ENCODE measurements around the gene OLFM2.

Gene OLFM2

DNA sequence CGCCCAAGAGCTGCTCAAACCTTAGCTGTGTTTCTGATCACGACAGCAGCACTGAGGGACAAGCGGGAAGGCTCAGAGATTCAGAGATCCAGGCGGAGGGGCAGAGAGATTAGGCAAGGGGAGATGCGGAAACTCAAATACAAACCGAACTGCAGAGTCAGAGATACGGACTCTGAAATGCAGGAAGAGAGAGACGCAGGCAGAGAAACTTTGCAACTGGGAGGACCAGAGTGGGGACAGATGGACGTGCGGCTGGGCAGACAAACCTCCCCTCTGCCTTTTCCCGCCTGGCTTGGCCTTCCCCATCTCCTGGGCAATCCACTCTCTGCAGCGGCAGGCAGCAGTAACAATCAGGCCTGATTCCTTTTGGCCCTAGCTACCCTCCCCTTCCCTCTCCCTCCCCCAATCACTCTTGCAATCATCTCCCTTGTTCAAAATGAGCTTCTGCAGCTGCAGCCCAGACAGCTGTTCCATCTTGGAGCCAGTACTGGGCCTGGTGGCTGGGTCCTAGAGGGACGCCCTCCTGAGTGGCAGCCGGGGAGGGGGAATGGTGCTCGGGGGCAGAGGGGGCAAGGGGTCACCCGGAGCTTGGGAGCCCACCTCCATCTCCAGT lies 29.7 kb downstream of the OLFM2 start:
- Histone ChIP-seq H3K4me3 (ENCODE audit: low read length in 2 of 2) (no peak overlapping the region), H3K36me3 (ENCODE audit: control insufficient read depth in 2 of 2, insufficient read depth in 2 of 2, low read length in 2 of 2) (no peaks in the 10 kb centered on the region), H3K4me1 (ENCODE audit: control insufficient read depth, insufficient read depth, low read length) (no peaks in the 10 kb centered on the region), H3K27me3 (ENCODE audit: control insufficient read depth in 1 of 2, insufficient read depth in 2 of 2, low read length in 2 of 2) (peaks cover 8 to 22% of the 10 kb centered on the region in 2 donors), H3K27ac (ENCODE audit: low read length) (no peak overlapping the region), H3K9ac (ENCODE audit: low read length in 2 of 2) (no peak overlapping the region), H3K9me3 (ENCODE audit: control insufficient read depth in 2 of 2, low read length in 2 of 2) (no peaks in the 10 kb centered on the region)

DNA sequence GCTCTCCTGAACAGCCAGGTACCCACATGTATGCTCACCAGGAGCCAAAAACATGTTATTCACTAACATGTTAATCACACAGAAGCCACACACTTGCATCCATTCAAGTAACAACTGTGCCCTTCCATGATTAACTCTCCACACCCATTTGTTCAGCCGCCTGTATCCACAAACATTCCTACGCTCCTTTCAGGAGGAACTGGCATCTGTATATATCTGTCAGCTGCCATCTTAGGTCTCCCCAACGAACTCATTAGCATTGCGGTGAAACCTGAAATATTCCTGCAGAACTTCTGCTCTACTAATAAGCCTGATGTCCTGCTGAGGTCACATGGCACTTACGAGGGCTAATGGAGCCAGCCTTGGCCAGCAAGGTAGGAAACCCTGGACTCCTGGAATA lies 33.0 kb downstream of the OLFM2 start:
- Histone ChIP-seq H3K9me3 (ENCODE audit: control insufficient read depth in 2 of 2, low read length in 2 of 2) (no peaks in the 10 kb centered on the region), H3K36me3 (ENCODE audit: control insufficient read depth in 2 of 2, insufficient read depth in 2 of 2, low read length in 2 of 2) (no peaks in the 10 kb centered on the region), H3K4me3 (ENCODE audit: low read length in 2 of 2) (no peak overlapping the region), H3K4me1 (ENCODE audit: control insufficient read depth, insufficient read depth, low read length) (no peaks in the 10 kb centered on the region), H3K9ac (ENCODE audit: low read length in 2 of 2) (no peak overlapping the region), H3K27ac (ENCODE audit: low read length) (no peak overlapping the region), H3K27me3 (ENCODE audit: control insufficient read depth in 1 of 2, insufficient read depth in 2 of 2, low read length in 2 of 2) (peaks cover 6 to 16% of the 10 kb centered on the region in 2 donors)

DNA sequence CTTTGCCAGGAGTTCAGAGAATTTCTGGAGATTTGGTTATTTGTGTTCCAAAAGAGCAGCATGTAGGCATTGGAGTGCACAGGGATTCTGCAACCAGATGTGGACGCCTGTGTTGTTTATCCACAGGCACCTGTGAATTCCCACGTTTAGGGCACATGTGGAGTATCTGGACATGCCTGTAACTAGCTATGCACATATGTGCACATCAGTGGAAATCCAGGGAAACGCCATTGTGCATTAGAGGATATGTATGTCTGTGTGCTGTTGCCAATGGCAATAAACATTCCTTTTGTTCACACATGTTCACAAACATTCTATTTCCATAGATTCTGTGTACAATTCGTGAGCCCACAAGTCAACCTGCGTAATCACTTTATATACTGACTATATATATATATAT lies 34.7 kb downstream of the OLFM2 start:
- Histone ChIP-seq H3K9me3 (ENCODE audit: control insufficient read depth in 2 of 2, low read length in 2 of 2) (no peaks in the 10 kb centered on the region), H3K27me3 (ENCODE audit: control insufficient read depth in 1 of 2, insufficient read depth in 2 of 2, low read length in 2 of 2) (peaks cover 6 to 16% of the 10 kb centered on the region in 2 donors), H3K36me3 (ENCODE audit: control insufficient read depth in 2 of 2, insufficient read depth in 2 of 2, low read length in 2 of 2) (no peaks in the 10 kb centered on the region), H3K27ac (ENCODE audit: low read length) (no peak overlapping the region), H3K9ac (ENCODE audit: low read length in 2 of 2) (no peak overlapping the region), H3K4me1 (ENCODE audit: control insufficient read depth, insufficient read depth, low read length) (no peaks in the 10 kb centered on the region), H3K4me3 (ENCODE audit: low read length in 2 of 2) (no peak overlapping the region)

DNA sequence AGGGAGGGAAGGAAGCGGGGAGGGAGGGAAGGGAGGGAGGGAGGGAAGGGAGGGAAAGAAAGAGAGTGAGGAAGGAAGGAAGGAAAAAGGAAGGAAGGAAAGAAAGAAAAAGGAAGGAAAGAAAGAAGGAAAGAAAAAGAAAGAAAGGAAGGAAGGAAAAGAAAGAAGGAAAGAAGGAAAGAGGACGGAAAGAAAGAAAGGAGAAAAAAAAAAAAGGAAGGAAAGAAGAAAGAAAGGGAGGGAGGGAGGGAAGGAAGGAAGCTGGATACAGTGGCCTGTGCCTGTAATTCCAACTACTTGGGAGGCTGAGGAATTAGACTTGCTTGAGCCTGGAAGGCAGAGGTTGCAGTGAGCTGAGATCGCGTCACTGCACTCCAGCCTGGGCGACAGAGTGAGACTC lies 35.3 kb downstream of the OLFM2 start:
- H3K9ac ChIP-seq (ENCODE audit: low read length in 2 of 2), result no peak overlapping the region
- no peaks in the 10 kb centered on the region for H3K36me3 ChIP-seq (ENCODE audit: control insufficient read depth in 2 of 2, insufficient read depth in 2 of 2, low read length in 2 of 2)
- no peaks in the 10 kb centered on the region for H3K4me1 ChIP-seq (ENCODE audit: control insufficient read depth, insufficient read depth, low read length)
- H3K9me3 ChIP-seq (ENCODE audit: control insufficient read depth in 2 of 2, low read length in 2 of 2), result no peaks in the 10 kb centered on the region
- H3K27me3 ChIP-seq (ENCODE audit: control insufficient read depth in 1 of 2, insufficient read depth in 2 of 2, low read length in 2 of 2), result peaks cover 6 to 16% of the 10 kb centered on the region in 2 donors
- H3K4me3 ChIP-seq (ENCODE audit: low read length in 2 of 2), result no peak overlapping the region
- H3K27ac ChIP-seq (ENCODE audit: low read length), result no peak overlapping the region

DNA sequence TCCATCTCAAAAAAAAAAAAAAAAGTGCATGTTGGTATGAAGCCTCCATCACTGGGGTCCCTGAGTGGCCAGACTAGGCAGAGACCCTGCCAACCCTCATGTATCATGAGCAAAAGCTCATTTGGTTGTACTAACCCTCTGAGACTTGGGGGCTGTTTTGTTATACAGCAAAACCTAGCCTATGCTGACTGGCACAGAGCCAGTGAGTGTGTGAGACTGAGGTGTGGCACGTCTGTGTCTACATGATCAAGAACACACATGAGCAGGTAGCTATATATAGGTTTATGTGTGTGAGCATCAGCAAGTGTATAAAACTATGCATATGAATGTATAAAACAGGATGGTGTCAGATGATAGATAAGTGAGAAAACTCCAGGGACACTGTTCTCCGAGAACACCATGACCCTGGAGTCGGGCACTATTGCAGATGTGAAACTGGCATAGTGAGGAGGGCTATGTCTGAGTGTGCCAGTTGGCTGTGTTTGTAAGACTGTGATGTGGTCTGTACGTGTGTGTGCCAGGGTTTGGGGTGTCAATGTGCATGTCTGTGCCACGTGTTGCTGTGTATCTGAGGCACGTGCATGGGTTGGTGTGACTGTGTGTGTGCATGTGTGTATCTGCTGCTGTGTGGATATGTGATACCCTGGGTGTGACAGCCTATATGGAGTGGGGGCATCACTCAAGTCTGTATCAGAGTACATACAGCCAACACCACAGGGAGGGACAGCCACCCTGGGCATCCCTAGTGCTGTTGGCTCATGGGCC lies 44.5 kb downstream of the OLFM2 start:
- Histone ChIP-seq H3K36me3 (ENCODE audit: control insufficient read depth in 2 of 2, insufficient read depth in 2 of 2, low read length in 2 of 2) (no peaks in the 10 kb centered on the region), H3K4me3 (ENCODE audit: low read length in 2 of 2) (no peak overlapping the region), H3K9ac (ENCODE audit: low read length in 2 of 2) (no peak overlapping the region), H3K27ac (ENCODE audit: low read length) (no peak overlapping the region), H3K27me3 (ENCODE audit: control insufficient read depth in 1 of 2, insufficient read depth in 2 of 2, low read length in 2 of 2) (no peaks in the 10 kb centered on the region), H3K4me1 (ENCODE audit: control insufficient read depth, insufficient read depth, low read length) (no peaks in the 10 kb centered on the region), H3K9me3 (ENCODE audit: control insufficient read depth in 2 of 2, low read length in 2 of 2) (peaks cover 0 to 3% of the 10 kb centered on the region in 2 donors)

DNA sequence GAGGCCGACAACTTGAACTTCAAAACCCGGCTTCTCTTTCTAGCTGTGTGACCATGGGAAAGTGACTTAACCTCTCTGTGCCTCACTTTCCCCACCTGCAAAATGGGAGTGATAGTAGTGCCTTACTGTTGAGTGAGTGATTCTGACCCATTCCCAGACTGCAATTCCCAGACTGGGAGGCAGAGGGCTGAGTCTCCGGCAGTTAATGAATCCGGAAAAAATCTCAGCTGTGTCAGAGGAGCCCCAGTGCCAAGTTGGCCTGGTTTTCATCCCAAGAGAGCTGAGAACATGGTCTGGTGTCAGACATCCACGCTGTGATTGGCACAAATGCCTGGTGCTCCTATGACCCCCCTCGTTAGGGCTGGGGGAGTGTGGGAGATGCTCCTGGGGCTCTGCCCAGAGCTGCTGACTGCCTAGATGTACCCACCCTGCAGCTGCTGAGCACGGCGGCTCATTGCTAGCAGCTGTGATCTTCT lies 51.2 kb downstream of the OLFM2 start:
- Histone ChIP-seq H3K27ac (ENCODE audit: low read length) (no peak overlapping the region), H3K27me3 (ENCODE audit: control insufficient read depth in 1 of 2, insufficient read depth in 2 of 2, low read length in 2 of 2) (peaks cover 0 to 4% of the 10 kb centered on the region in 2 donors)

DNA sequence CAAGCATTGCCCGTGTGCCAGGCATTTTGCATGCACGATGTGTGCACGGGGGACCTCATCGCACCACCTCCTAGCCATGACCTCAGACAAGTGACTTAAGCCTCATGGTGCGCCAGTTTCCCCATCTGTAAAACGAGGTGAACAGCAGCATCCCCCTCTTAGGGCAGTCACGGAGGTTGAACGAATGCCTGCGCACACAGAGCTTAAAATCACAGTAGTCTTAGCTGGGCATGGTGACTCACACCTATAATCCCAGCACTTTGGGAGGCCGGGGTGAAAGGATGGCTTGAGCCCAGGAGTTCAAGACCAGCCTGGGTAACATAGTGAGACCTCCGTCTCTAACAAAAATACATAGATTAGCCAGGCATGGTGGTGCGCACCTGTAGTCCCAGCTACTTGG lies 52.6 kb downstream of the OLFM2 start:
- Histone ChIP-seq H3K9me3 (ENCODE audit: control insufficient read depth in 2 of 2, low read length in 2 of 2) (no peaks in the 10 kb centered on the region), H3K27ac (ENCODE audit: low read length) (no peak overlapping the region), H3K9ac (ENCODE audit: low read length in 2 of 2) (no peak overlapping the region), H3K36me3 (ENCODE audit: control insufficient read depth in 2 of 2, insufficient read depth in 2 of 2, low read length in 2 of 2) (no peaks in the 10 kb centered on the region), H3K27me3 (ENCODE audit: control insufficient read depth in 1 of 2, insufficient read depth in 2 of 2, low read length in 2 of 2) (peaks cover 0 to 4% of the 10 kb centered on the region in 2 donors), H3K4me1 (ENCODE audit: control insufficient read depth, insufficient read depth, low read length) (no peaks in the 10 kb centered on the region), H3K4me3 (ENCODE audit: low read length in 2 of 2) (no peak overlapping the region)

More for the DNA sequence above, 51.2 kb downstream of the OLFM2 start:
- Histone ChIP-seq H3K9me3 (ENCODE audit: control insufficient read depth in 2 of 2, low read length in 2 of 2) (no peaks in the 10 kb centered on the region), H3K36me3 (ENCODE audit: control insufficient read depth in 2 of 2, insufficient read depth in 2 of 2, low read length in 2 of 2) (no peaks in the 10 kb centered on the region), H3K9ac (ENCODE audit: low read length in 2 of 2) (no peak overlapping the region), H3K4me3 (ENCODE audit: low read length in 2 of 2) (no peak overlapping the region), H3K4me1 (ENCODE audit: control insufficient read depth, insufficient read depth, low read length) (no peaks in the 10 kb centered on the region)

DNA sequence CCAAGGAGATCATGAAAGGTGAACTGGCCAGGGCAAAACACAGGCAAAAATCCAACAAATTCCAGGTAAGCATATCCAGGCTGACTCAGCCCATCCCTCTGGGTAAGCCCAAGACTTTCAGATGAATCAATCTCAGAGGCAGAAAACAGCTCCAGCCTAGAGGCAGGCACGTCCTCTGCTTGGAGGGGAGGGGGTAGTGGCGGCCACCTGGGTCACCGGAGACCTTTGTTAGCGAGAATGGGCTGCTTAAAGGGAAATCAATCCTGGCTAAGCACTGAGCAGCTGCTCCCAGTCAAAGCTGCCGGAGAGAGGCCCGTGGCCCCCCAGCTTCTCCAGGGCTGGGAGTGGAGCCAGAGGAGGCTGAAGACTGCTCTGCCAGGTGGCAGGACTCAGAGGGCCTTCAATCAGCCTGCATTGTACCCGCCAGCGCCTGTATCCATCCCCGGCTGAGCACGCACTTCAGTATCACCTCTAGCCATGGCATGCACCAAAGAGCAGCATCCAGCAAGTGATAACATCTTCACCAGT lies 53.0 kb downstream of the OLFM2 start:
- H3K4me1 ChIP-seq (ENCODE audit: control insufficient read depth, insufficient read depth, low read length), result no peaks in the 10 kb centered on the region
- no peaks in the 10 kb centered on the region for H3K9me3 ChIP-seq (ENCODE audit: control insufficient read depth in 2 of 2, low read length in 2 of 2)
- H3K4me3 ChIP-seq (ENCODE audit: low read length in 2 of 2), result no peak overlapping the region
- no peak overlapping the region for H3K9ac ChIP-seq (ENCODE audit: low read length in 2 of 2)
- no peak overlapping the region for H3K27ac ChIP-seq (ENCODE audit: low read length)
- H3K27me3 ChIP-seq (ENCODE audit: control insufficient read depth in 1 of 2, insufficient read depth in 2 of 2, low read length in 2 of 2), result peaks cover 0 to 4% of the 10 kb centered on the region in 2 donors
- H3K36me3 ChIP-seq (ENCODE audit: control insufficient read depth in 2 of 2, insufficient read depth in 2 of 2, low read length in 2 of 2), result no peaks in the 10 kb centered on the region

DNA sequence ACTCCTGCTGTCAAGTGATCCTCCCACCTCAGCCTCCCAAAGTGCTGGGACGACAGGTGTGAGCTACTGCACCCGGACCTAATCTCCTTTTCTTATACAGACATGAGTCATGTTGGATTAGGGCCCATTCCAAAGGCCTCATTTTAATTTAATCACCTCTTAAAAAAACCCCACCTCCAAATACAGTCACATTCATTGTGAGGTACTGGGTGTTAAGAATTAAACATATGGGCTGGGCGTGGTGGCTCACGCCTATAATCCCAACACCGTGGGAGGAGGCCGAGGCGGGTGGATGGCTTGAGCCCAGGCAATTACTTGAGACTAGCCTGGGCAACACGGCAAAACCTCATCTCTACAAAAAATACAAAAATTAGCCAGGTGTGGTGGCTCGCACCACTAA lies 54.6 kb downstream of the OLFM2 start:
- Histone ChIP-seq H3K36me3 (ENCODE audit: control insufficient read depth in 2 of 2, insufficient read depth in 2 of 2, low read length in 2 of 2) (no peaks in the 10 kb centered on the region), H3K27me3 (ENCODE audit: control insufficient read depth in 1 of 2, insufficient read depth in 2 of 2, low read length in 2 of 2) (peaks cover 0 to 4% of the 10 kb centered on the region in 2 donors), H3K9ac (ENCODE audit: low read length in 2 of 2) (no peak overlapping the region), H3K9me3 (ENCODE audit: control insufficient read depth in 2 of 2, low read length in 2 of 2) (no peaks in the 10 kb centered on the region), H3K4me1 (ENCODE audit: control insufficient read depth, insufficient read depth, low read length) (no peaks in the 10 kb centered on the region), H3K27ac (ENCODE audit: low read length) (no peak overlapping the region), H3K4me3 (ENCODE audit: low read length in 2 of 2) (no peak overlapping the region)

DNA sequence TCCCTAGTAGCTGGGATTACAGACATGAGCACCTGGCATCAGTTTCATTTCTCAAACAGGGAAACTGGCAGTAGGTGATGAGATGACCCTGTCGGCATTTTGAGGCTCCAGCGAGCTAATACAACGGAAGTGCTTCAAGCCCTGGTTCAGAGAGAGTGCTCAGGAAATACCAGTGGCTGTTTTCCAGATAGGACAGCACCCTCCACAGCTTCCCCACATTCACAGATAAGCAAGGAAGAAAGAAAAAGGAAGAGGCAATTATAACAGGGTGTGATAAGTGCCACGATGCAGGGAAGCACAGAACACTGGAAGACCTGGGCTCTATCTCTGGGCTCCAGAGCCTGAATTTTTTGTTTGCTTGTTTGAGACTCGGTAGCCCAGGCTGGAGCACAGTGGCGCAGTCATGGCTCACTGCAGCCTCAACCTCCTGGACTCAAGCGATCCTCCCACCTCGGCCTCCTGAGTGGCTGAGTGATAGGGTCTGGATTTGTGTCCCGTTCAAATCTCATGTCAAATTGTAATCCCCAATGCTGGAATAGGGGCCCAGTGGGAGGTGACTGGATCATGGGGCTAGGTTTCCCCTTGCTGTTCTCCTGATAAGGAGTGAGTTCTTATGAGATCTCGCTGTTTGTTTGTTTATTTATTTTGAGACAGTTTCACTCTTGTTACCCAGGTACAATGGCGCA lies 57.7 kb downstream of the OLFM2 start:
- Histone ChIP-seq H3K27ac (ENCODE audit: low read length) (no peak overlapping the region), H3K36me3 (ENCODE audit: control insufficient read depth in 2 of 2, insufficient read depth in 2 of 2, low read length in 2 of 2) (no peaks in the 10 kb centered on the region), H3K9ac (ENCODE audit: low read length in 2 of 2) (no peak overlapping the region), H3K27me3 (ENCODE audit: control insufficient read depth in 1 of 2, insufficient read depth in 2 of 2, low read length in 2 of 2) (no peaks in the 10 kb centered on the region), H3K9me3 (ENCODE audit: control insufficient read depth in 2 of 2, low read length in 2 of 2) (no peaks in the 10 kb centered on the region), H3K4me3 (ENCODE audit: low read length in 2 of 2) (no peak overlapping the region), H3K4me1 (ENCODE audit: control insufficient read depth, insufficient read depth, low read length) (no peaks in the 10 kb centered on the region)

All from stomach smooth muscle (tissue), 2 donors.